ENCODE measurements around the gene PTGFRN. TPM values are rescaled to one million over a fixed set of nuclear protein-coding genes. Genes with fewer than 3 reads are reported as not detected.

The PTGFRN gene
- total and polyA plus RNA-seq, 2 of the 13 experiments (the other 11 are each of a cell fraction or from before 2014, with no cell fraction given): 3.3 to 11.3 TPM

DNA sequence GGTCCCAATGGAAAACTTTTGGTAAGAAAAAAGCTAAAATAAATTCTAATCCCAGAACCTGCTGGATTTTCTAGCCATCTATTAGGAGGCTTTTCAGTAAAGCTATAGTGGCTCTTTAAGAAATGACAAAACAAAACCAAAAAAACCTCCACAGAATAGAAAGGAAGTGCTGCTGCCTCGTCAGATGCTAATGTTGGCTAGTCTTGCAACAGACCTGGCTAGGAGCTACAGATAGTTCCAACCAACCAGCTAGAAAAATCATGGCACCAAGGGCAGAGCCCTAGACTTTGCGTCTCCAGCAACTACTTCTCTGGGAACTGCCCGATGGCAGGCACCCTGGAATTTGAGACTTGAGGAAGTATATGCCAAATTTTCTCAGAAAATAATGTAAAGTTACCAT, 99.4 kb downstream of the PTGFRN start (continued):
- TF ChIP-seq TOE1 (CRISPR knock-in tag; IDR thresholded peaks at IDR 0.05): no peak
- TF ChIP-seq, protein P1, sequence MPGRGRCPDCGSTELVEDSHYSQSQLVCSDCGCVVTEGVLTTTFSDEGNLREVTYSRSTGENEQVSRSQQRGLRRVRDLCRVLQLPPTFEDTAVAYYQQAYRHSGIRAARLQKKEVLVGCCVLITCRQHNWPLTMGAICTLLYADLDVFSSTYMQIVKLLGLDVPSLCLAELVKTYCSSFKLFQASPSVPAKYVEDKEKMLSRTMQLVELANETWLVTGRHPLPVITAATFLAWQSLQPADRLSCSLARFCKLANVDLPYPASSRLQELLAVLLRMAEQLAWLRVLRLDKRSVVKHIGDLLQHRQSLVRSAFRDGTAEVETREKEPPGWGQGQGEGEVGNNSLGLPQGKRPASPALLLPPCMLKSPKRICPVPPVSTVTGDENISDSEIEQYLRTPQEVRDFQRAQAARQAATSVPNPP (CRISPR knock-in tag; IDR thresholded peaks at IDR 0.05): no peak
- no peak for TF ChIP-seq ZNF547 (CRISPR knock-in tag; IDR thresholded peaks at IDR 0.05)
- no peak for TF ChIP-seq SRSF9 (IDR thresholded peaks at IDR 0.05; ENCODE audit: borderline replicate concordance, insufficient read depth, low read depth, low read length, poor library complexity, severe bottlenecking)
- TF ChIP-seq ZNF292 (CRISPR knock-in tag; IDR thresholded peaks at IDR 0.05; ENCODE audit: borderline replicate concordance, low read depth): no peak
- TF ChIP-seq ZNF232 (CRISPR knock-in tag; IDR thresholded peaks at IDR 0.05; ENCODE audit: borderline replicate concordance): no peak
- TF ChIP-seq, protein P2, sequence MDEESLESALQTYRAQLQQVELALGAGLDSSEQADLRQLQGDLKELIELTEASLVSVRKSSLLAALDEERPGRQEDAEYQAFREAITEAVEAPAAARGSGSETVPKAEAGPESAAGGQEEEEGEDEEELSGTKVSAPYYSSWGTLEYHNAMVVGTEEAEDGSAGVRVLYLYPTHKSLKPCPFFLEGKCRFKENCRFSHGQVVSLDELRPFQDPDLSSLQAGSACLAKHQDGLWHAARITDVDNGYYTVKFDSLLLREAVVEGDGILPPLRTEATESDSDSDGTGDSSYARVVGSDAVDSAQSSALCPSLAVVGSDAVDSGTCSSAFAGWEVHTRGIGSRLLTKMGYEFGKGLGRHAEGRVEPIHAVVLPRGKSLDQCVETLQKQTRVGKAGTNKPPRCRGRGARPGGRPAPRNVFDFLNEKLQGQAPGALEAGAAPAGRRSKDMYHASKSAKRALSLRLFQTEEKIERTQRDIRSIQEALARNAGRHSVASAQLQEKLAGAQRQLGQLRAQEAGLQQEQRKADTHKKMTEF (CRISPR knock-in tag; IDR thresholded peaks at IDR 0.05): no peak
- no peak for TF ChIP-seq PHF20 (CRISPR knock-in tag; IDR thresholded peaks at IDR 0.05)

DNA sequence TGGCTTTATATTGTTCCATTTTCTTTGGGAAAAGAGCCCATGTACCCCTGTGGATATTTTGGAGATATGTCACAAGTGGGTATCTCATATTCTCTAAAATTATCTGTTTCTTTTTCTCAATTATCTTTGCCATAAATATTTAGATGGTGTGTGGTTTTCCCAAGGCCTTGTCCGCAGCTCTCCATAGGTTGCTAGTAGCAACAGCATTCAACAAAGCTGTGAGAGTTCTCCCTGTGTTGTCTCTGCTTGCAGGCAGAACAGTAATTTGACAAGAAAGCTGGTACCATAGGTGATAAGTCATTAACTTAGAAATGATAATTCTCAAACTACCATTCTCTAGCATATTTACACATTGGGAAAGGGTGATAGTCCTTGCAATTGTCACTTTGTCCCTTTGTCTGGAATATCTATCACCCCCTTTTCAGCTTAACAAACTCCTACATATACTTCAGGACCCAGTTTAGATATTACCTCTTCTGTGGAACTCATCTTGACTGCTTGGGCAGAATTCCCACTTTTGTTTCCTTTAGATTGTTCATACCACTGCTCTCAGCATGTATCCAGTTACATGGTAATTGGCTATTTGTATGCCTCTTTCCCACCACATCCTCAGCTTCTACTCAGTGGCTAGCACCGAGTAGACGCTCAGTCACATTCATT, 100.7 kb downstream of the PTGFRN start:
- POLR2A ChIA-PET: no interaction called here
- FAIRE-seq: no peak
- BruUV-seq (replicated peaks): no TSS peak
- no peaks in the 10 kb centered on the region for H3K4me1 ChIP-seq (ENCODE audit: insufficient read depth, low read length)
- H3K27ac ChIP-seq (ENCODE audit: extremely low read length, insufficient read depth, low read length): no peak overlapping the region
- CTCF ChIA-PET (ENCODE audit: low intra/inter-chr PET ratio, low total read pairs): no interaction called here
- no peak for DNase-seq (ENCODE audit: low spot score)
- ATAC-seq: no peak
- H3K4me3 ChIP-seq (replicated peaks in 1 of 3; ENCODE audit: insufficient read depth in 1 of 3, low read depth in 2 of 3, low read length in 3 of 3): no peak overlapping the region
- intact Hi-C loops (cut with micrococcal nuclease; ENCODE audit: unreplicated experiment) (no loop called here), in situ Hi-C loops (cut with HindIII; ENCODE audit: extremely low pct_ligation_motif_present, low pct_unique_long_range_greater_than_20kb) (no loop called here)
- H3K9me3 ChIP-seq (ENCODE audit: low read length): no peaks in the 10 kb centered on the region
- no peak overlapping the region for H3K9ac ChIP-seq (ENCODE audit: insufficient read depth, low read depth, low read length)
- no peaks in the 10 kb centered on the region for H3K79me2 ChIP-seq (ENCODE audit: insufficient read depth, low read length)
- H4K20me1 ChIP-seq (ENCODE audit: insufficient read depth, low read length): no peaks in the 10 kb centered on the region
- H3K36me3 ChIP-seq (replicated peaks in 1 of 2; ENCODE audit: control insufficient read depth in 1 of 2, insufficient read depth in 2 of 2, low read length in 2 of 2): no peaks in the 10 kb centered on the region
- 65% methylated on average over 3 of the region's 3 CpGs for WGBS (ENCODE audit: low lambda C conversion rate)
- H3K4me2 ChIP-seq (ENCODE audit: low read depth, low read length): no peak overlapping the region
- H2AFZ ChIP-seq (ENCODE audit: low read length): no peak overlapping the region
- H3K27me3 ChIP-seq (ENCODE audit: control insufficient read depth in 1 of 2, insufficient read depth in 2 of 2, low read length in 2 of 2): no peaks in the 10 kb centered on the region
- TF ChIP-seq ZNF879 (CRISPR knock-in tag; IDR thresholded peaks at IDR 0.05) (no peak), SAFB2 (CRISPR knock-in tag; IDR thresholded peaks at IDR 0.05; ENCODE audit: borderline replicate concordance, low read depth) (no peak), ZFP41 (CRISPR knock-in tag; IDR thresholded peaks at IDR 0.05; ENCODE audit: borderline replicate concordance) (no peak), TSC22D2 (CRISPR knock-in tag; IDR thresholded peaks at IDR 0.05; ENCODE audit: borderline replicate concordance) (no peak), FOSL2 (CRISPR knock-in tag; IDR thresholded peaks at IDR 0.05) (no peak), EZH2 (conservative IDR thresholded peaks at IDR 0.05; ENCODE audit: low read depth, low read length) (no peak)
- TF ChIP-seq, protein P3, sequence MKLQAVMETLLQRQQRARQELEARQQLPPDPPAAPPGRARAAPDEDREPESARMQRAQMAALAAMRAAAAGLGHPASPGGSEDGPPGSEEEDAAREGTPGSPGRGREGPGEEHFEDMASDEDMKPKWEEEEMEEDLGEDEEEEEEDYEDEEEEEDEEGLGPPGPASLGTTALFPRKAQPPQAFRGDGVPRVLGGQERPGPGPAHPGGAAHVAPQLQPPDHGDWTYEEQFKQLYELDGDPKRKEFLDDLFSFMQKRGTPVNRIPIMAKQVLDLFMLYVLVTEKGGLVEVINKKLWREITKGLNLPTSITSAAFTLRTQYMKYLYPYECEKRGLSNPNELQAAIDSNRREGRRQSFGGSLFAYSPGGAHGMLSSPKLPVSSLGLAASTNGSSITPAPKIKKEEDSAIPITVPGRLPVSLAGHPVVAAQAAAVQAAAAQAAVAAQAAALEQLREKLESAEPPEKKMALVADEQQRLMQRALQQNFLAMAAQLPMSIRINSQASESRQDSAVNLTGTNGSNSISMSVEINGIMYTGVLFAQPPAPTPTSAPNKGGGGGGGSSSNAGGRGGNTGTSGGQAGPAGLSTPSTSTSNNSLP (IDR thresholded peaks at IDR 0.05; ENCODE audit: low read depth, low read length): no peak
- TF ChIP-seq, protein P4, sequence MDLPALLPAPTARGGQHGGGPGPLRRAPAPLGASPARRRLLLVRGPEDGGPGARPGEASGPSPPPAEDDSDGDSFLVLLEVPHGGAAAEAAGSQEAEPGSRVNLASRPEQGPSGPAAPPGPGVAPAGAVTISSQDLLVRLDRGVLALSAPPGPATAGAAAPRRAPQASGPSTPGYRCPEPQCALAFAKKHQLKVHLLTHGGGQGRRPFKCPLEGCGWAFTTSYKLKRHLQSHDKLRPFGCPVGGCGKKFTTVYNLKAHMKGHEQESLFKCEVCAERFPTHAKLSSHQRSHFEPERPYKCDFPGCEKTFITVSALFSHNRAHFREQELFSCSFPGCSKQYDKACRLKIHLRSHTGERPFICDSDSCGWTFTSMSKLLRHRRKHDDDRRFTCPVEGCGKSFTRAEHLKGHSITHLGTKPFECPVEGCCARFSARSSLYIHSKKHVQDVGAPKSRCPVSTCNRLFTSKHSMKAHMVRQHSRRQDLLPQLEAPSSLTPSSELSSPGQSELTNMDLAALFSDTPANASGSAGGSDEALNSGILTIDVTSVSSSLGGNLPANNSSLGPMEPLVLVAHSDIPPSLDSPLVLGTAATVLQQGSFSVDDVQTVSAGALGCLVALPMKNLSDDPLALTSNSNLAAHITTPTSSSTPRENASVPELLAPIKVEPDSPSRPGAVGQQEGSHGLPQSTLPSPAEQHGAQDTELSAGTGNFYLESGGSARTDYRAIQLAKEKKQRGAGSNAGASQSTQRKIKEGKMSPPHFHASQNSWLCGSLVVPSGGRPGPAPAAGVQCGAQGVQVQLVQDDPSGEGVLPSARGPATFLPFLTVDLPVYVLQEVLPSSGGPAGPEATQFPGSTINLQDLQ (CRISPR knock-in tag; IDR thresholded peaks at IDR 0.05): no peak

Measured in HepG2 (cell line).